ENCODE results near the gene SETD4.
A peak's percentile ranks its signal among the peaks of the same experiment; 100 is the strongest.

SETD4 gene

DNA sequence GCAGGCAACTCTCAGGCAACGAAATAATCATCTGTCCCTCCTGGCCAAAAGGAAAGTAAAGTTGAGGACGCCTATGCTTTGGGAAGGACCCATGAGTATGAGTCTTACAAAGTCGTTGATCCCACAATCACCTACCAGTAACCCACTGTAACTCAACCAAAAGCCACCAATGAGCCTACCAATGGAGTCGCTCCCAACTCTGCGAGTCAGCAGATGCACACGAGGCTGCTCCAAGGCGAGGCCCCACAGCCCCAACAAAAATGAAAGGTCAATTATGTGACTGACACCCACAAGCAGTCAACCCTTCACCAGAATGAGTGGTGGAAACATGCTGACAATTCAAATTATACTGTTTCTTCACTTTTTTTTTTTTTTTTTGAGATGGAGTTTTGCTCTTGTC, 12.0 kb downstream of the SETD4 start:
- no peak for DNase-seq

DNA sequence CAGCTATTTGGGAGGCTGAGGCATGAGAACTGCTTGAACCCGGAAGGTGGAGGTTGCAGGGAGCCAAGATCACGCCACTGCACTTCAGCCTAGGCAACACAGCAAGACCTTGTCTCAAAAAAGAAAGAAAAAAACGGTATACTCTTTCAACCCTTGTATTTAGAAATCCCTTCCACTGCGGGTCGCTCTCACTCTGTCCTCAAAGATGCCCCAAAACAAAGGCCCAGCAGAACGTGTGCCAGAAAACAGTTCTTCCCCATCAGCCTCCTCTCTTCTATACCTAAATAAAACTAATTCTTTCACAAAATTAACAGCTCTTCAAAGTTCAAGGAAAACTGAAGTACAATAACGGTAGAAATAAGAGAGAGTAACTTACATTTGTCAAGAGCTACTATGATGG, 13.2 kb downstream of the SETD4 start:
- peak in 3 of 58 donors; percentile 7 to 9 (median 8) for DNase-seq

DNA sequence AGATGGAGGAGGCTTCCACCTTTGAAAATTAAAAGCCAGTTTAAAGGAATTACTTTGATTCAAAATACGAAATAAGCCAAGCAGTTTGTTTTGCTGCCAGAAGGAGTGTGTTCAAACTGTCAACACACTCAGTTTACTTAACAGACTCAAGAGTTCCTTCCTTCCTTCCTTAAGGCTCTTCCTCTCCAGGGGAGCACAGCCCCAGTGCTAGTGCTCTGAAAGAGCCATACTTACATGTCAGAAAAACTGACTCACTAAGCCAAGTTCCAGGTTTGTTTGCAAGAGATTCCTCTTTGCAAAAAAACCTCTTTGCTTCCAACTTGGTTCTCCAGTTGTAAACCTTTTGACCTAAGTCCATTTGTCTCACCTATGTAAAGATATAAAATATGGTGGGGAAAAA, 14.3 kb downstream of the SETD4 start:
- no peak for DNase-seq

DNA sequence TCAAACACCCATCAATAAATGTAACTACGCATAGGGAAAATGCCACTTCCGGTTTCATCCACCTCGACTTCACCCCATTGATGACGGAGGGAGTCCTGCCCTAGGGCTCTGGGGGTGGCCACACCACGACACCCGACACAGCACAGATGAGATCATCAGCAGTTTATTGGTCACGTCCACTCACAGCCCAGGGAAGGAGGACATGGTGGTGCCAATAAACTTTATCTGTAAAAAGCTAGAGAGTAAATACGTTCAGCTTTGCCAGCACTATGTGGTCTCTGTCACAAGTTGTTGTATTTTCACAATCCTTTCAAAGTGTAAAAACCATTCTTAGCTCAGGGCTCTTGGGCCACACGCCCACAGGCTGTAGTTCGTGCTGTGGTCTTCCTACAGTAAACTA, 16.3 kb downstream of the SETD4 start:
- DNase-seq = no peak

- no peak for DNase-seq
Measured at GRCh38 chr21:36041910-36042309, 18.4 kb downstream of the SETD4 start.

DNA sequence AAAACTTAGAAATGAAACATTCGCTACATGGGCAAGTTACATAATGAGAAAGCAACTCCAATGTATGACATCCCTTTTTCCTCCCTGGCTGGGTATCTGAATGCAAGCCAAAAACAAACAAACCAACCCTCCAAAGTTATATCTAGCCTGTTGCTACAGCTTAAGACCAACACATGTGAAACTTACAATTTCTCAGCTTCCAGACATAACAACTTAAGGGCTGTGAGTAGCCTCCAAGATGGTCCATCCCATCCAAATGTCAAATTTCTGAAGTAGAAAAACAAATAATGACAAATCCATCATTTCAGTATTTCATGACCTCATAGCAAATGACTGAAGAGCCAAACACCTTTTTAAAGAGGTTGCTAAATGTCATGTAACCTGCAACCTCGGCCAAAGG, 19.9 kb downstream of the SETD4 start:
- no peak for DNase-seq

DNA sequence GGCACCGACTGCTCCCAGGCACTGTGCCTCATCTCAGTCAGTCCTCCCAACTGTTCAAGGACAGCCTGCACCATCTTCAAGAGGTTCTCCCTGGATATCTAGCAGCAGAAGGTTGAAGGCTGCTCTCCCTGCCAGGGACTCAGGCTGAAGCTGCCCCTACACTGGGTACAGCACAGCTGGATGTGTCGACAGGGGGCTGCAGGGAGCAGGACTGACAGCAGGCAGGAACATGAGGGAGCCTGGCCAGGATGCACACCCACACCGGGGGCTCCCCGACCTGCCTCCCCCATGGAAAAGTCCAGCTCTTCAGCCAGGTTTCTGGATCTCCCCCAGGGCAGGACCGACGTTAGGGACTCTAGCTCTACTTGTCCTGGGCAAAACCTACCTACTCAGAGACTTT, 20.5 kb downstream of the SETD4 start:
- DNase-seq = no peak

DNA sequence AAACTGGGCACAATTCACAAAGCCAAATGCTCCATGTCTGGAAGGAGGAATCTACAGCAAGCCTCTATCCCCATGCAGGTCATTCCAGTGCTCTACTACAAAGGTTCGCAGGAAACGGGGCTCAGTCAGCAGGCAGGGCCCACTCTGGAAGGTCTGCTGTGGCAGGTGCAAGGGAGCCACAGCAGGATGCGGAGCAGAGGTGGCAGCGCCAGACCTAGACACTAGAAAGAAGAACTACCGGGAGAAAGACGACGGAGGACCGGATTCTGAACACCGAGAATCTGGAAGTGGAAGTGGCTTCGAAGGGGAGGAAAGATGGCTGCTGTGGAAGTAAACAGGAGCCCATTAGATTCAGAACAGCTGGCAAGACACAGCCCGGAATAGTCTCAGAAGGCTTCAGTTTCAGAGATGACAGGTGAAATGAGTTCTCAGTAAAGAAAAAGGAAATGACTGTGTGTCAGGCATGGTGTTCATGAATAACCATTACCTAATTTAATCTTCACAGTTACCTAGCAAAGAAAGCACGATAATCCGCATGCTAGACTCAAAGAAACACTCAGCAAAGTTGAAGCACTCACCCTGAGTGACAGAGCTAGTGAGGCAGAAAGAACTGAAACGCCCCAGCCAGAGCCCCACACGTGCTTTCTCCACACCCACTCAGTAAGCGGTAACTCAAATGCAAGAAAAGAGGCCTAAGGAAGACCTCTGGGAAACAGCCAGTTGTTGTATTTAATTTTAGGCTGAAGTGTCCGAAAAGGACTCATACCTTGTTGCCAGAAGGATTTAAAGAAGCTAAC, 21.4 kb downstream of the SETD4 start:
- DNase-seq = peak in 1 of 58 donors; percentile 4

DNA sequence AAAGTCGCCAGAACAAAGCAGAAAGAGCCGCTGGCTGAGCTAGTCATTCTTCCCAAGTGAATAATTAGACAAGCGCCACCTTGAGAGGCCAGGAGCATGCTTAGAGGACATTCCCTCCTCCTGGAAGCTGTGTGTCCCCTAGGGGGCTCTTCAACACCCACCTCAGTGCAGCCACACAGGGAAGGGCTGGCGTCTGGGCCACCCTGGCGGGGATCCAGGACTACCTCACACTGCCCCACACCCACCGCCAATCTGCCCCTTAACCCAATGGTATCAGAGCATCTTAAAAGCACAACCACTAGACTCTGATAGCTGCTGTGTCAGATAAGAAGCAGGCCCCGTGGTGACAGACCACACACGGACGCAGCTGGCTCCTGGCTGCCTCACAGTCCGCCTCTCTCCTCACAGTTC, 24.9 kb downstream of the SETD4 start:
- DNase-seq = no peak

DNA sequence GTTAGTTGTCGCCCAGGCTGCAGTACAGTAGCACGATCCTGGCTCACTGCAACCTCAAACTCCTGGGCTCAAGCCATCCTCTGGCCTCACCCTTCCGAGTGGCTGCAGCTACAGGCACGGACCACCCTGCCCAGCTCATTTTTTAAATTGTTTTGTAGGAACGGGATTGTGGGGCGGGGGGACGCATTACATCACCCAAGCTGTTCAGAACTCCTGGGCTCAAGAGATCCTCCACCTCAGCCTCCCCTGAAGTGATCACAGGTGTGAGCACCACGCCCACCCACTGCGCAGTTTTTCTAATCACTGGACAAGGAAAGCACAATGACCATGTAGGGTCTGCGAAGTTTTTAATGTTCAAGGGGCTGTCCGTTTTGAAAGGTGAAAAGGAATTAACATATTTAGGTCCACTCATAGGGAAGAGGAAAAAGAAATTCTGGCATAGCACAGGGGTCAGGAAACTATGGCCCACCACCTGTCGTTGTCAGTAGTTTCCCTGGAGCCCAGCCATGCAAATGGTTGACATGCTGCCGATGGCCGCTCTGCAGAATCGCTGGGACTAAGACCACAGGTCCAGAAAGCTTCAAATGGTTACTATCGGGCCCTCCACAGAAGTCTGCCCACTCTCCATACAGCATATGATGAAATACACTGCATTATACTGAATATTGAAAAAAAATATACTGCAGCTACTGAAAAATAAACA, 26.0 kb downstream of the SETD4 start:
- no peak for DNase-seq

GRCh38 chr21:36032647-36033406, 27.5 kb downstream of the SETD4 start:
- no peak for DNase-seq

GRCh38 chr21:36030581-36031189, 29.6 kb downstream of the SETD4 start:
- no peak for DNase-seq

DNA sequence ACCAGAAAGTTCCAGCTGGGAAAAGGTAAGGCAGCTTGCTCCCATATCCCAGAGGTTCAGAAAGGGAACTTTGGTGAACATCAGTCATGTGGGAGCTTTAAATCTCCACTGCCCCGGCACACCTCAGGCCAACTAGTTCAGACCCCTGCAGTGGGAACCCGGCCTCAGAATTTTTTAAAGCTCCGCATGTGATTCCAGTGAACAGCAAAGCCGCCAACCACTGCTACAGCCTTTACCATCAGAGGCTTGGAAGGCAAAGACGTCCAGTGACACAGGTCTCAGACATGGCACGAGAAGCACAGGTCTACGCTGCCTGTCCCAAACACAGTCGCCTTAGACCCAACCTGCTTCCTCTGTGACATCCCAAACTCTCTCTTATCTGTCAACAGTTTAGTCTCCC, 31.0 kb downstream of the SETD4 start:
- DNase-seq = no peak

DNA sequence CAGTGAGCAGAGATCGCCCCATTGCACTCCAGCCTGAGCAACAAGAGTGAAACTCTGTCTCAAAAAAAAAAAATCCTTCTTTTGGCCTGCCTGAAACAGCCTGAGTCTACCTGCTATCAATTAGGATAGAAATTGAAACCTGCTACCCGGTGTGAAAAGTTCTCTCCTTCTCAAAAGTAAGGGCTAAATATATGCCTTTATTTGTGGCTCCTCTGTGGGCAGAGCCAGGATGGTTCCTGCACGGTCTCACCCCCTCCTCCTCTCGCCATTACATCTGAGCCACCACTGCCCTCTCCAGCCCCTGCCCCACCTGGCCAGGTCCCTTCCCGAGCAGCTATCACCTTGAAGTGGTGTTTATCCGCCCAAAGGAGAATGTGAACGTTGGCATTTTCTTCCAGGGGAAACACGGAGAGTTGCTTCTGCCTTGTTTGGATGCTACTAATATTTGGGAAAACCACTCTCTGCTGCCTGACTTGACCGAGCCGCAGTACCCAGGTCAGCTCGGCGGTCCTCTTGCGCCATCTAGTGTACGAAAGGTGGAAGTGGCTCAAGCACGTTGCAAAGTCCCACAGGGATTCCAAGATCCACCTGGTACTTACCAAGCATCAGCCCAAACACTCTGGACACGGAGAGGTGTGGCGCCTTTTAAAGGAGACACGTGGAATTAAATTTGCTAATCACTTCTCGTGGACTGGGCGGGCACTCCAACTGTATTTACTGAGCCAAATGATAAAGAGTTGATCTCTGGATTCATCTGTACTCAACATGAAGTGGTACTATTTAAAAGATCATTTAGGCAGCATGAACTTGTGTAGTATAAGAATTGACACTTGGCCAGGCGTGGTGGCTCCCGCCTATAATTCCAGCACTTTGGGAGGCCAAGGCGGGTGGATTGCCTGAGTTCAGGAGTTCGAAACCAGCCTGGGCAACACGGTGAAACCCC, 31.9 kb downstream of the SETD4 start:
- DNase-seq = peak in 56 of 58 donors; percentile 4 to 81 (median 50)

DNA sequence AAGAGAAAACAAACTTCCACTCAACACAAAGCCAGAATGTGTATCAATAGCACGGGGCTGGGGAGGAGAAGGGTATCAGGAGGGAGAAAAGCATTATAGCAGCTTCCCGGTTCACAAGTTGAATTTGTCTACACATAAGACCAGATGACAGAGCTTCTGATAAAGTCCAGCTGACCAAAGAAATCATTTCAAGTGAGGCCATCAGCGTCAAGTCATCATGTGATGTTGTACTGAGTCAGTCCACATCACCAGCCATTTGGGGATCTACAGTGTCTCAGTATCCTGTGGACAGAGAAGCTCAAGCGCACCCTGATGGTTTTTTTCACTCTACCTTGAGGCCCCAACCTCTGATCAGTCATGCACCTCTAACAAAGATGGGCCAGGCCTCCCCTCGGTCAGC, 33.0 kb downstream of the SETD4 start:
- no peak for DNase-seq

DNA sequence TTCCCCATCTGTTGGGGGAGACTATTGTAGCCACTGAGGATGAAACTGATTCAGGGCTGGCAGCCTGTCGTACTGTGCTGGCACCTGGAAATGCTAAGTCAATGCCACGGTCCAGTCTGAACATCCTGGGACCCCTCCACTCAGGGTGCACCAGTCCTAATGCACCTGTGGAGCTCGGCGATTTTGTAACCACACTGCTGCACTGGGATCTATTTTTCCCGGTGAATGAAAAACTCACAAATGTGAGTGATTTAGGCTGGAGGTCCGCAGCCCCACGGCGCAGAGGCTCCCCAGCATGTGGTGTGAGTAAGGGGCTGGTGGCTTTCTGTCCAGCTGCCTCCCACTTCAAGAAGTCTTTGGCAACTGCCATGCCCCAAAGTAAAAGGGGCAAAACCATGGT, 35.5 kb downstream of the SETD4 start:
- DNase-seq = no peak

GRCh38 chr21:36023092-36023480, 37.2 kb downstream of the SETD4 start:
- DNase-seq = no peak

DNA sequence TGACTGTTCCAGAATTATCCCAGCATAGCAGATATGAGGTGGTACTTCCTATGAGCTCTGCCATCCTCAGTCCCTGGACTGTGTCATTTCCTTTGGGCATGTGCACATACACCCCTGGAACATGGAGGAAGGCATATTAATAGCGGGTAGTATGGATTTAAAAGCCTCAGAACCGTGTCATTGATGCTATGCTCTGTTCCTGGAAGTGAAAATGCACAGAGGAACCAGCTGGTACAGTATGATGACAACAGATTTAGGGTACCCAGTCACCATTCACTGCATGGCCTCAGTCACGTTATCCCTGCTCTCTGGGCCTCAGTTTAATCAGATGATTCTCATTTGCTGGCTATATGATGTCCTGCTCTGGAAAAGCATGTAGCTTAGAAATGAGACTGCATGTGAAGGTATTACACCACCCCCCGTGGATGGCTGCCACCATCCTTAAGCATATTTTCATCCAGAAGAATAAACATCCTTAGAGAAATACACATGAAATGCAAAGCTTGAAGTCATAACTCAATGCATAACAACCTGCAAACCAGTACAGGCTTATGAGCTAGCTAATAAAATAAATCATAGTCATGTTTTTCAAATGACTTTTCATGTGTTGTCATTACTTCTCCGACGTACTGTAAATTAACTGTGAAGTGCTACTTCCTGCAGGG, 37.8 kb downstream of the SETD4 start:
- DNase-seq = no peak

- DNase-seq = no peak
Measured at GRCh38 chr21:36021251-36021837, 39.0 kb downstream of the SETD4 start.

DNA sequence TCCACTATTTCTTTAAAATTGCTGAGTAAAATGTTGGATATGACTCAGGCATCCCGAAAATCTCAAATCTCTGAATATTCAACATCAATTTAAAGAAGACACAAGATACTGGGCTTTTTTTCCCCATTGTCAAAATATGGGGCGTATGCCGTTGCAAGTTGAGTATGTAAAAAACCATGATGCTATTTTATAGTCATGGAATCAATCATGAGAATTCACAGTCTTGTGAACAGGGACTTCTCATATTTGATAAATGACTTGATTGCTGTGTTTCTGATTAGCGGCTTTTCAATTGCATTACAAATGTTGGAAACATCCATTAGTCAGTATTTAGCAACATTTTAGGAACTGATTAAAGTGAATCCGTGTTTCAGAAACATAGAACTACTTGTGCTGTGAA, 45.3 kb downstream of the SETD4 start:
- DNase-seq = no peak

All from anterior cingulate cortex (tissue), 58 donors.